Endothelial cell of umbilical vein (primary cell): ENCODE data around the gene JARID2.

Experiments
- CTCF ChIP-seq, 2 donors: IDR thresholded peaks; 1 replicate in 1 of 2; 2 replicates in 1 of 2; pipeline ENCODE4 v1.5.1; 2011; ENCODE audit warnings: low read length in 2 of 2, mild to moderate bottlenecking in 2 of 2, moderate library complexity in 2 of 2, control low read depth in 1 of 2, inconsistent platforms in 1 of 2, low read depth in 1 of 2; ENCODE audit not compliant: insufficient read depth in 1 of 2; ENCODE audit errors: extremely low read depth in 1 of 2
- EZH2 ChIP-seq: IDR thresholded peaks from 2 replicates; pipeline ENCODE4 v1.6.1; 2012; ENCODE audit warnings: borderline replicate concordance, low read depth, mild to moderate bottlenecking, moderate library complexity, low read length, inconsistent platforms; ENCODE audit not compliant: severe bottlenecking
- FOS ChIP-seq: IDR thresholded peaks from 2 replicates; pipeline ENCODE4 v1.6.1; 2011; ENCODE audit warnings: mild to moderate bottlenecking, low read length, moderate library complexity, borderline replicate concordance; ENCODE audit not compliant: insufficient read depth
- POLR2A ChIP-seq: IDR thresholded peaks from 2 replicates; pipeline ENCODE4 v1.6.1; 2012; ENCODE audit warnings: low read depth, mild to moderate bottlenecking, control low read depth, low read length
- POLR2AphosphoS5 ChIP-seq: IDR thresholded peaks from 2 replicates; pipeline ENCODE4 v1.6.1; 2012; ENCODE audit warnings: low read depth, mild to moderate bottlenecking, control low read depth, low read length, moderate library complexity; ENCODE audit not compliant: insufficient read depth

GRCh38 chr6:15527838-15528617 lies 282.2 kb downstream of the JARID2 start:
- TF ChIP-seq CTCF (IDR thresholded peaks at IDR 0.05; ENCODE audit: extremely low read depth in 1 of 2, insufficient read depth in 1 of 2, low read depth in 1 of 2, low read length in 2 of 2) (no peak), FOS (no peak), POLR2A (no peak), EZH2 (no peak), POLR2AphosphoS5 (no peak)
